ENCODE data around the gene OSBP. TPM values are rescaled to one million over a fixed set of nuclear protein-coding genes. Genes with fewer than 3 reads are reported as not detected.

Gene OSBP
- total RNA-seq, 1 donor from 2014 or later, result 16.7 TPM

DNA sequence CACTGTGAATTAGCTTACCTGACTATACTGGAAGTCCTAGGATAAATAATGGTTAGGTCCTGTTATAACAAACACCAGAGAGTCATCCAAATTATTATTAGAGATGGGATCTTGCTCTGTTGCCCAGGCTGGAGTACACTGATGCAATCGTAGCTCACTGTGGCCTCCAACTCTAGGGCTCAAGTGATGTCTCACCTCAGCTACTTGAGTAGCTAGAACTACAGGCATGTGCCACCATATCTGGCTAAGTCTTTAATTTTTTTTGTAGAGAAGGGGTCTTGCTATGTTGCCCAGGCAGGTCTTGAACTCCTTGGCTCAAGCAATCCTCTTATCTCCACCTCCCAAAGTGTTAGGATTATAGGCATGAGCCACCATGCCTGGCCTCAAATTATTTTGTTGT is 37.2 kb downstream of the OSBP start:
- Histone ChIP-seq H3K4me3 (no peak overlapping the region), H3K4me1 (no peaks in the 10 kb centered on the region), H3K27ac (no peak overlapping the region), H3K36me3 (peaks cover 61 to 88% of the 10 kb centered on the region in 2 donors), H3K27me3 (no peaks in the 10 kb centered on the region), H3K9me3 (no peaks in the 10 kb centered on the region)
- TF ChIP-seq, protein P1, sequence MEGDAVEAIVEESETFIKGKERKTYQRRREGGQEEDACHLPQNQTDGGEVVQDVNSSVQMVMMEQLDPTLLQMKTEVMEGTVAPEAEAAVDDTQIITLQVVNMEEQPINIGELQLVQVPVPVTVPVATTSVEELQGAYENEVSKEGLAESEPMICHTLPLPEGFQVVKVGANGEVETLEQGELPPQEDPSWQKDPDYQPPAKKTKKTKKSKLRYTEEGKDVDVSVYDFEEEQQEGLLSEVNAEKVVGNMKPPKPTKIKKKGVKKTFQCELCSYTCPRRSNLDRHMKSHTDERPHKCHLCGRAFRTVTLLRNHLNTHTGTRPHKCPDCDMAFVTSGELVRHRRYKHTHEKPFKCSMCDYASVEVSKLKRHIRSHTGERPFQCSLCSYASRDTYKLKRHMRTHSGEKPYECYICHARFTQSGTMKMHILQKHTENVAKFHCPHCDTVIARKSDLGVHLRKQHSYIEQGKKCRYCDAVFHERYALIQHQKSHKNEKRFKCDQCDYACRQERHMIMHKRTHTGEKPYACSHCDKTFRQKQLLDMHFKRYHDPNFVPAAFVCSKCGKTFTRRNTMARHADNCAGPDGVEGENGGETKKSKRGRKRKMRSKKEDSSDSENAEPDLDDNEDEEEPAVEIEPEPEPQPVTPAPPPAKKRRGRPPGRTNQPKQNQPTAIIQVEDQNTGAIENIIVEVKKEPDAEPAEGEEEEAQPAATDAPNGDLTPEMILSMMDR (IDR thresholded peaks at IDR 0.05), result no peak
- DNase-seq (ENCODE audit: low spot score in 2 of 2), result no peak
- intact Hi-C loops (cut with DNase I), result no loop called here

DNA sequence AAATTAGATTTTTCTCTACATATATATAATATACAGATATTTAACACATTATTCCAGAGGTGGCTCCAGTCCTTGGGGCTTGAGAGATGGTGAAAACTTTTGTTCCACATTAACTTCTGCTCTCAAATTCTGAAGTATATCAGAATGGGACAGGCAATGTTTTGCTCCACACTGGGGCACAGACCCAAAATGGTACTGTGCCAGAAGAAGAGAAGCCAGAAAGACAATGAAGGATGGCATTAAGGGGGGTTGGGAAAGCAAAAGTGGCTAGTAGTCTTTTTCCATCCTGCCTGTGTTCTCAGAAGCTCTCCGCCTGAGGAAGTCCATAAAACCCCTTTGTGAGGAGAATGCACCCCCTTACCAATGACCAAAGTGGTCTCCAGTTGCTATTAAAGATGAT is 40.1 kb downstream of the OSBP start:
- DNase-seq (ENCODE audit: low spot score in 2 of 2), result no peak
- no peak overlapping the region for H3K4me3 ChIP-seq
- TF ChIP-seq, protein P1 (IDR thresholded peaks at IDR 0.05), result no peak
- no peak overlapping the region for H3K27ac ChIP-seq
- no peaks in the 10 kb centered on the region for H3K27me3 ChIP-seq
- no peaks in the 10 kb centered on the region for H3K4me1 ChIP-seq
- H3K9me3 ChIP-seq, result no peaks in the 10 kb centered on the region
- intact Hi-C loops (cut with DNase I), result no loop called here
- peaks cover 52 to 64% of the 10 kb centered on the region in 2 donors for H3K36me3 ChIP-seq

DNA sequence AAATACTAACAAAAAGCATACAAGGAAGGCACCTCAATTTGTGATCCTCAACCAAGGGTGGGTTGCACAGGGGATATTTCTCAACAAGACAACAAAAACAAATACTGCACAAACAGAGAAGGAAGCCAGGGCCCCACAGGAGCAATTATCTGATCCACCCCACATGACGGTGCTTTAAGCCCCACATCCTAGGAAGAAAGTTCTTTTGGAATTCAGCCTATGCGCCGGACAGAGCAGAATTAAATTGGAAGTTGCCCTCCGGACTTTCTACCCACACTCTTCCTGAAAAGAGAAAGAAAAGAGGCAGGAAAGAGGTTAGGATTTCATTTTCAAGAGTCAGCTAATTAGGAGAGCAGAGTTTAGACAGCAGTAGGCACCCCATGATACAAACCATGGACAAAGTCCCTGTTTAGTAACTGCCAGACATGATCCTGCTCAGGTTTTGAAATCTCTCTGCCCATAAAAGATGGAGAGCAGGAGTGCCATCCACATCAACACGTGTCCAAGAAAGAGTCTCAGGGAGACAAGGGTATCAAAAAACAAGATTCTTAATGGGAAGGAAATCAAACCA is 40.6 kb downstream of the OSBP start:
- no peaks in the 10 kb centered on the region for H3K4me1 ChIP-seq
- no peaks in the 10 kb centered on the region for H3K27me3 ChIP-seq
- TF ChIP-seq, protein P1 (IDR thresholded peaks at IDR 0.05), result no peak
- no peaks in the 10 kb centered on the region for H3K9me3 ChIP-seq
- no peak overlapping the region for H3K4me3 ChIP-seq
- H3K27ac ChIP-seq, result peak overlapping the region; percentile 24 to 57
- intact Hi-C loops (cut with DNase I), result loop anchor here (5.0 kb wide), 1 partner anchor 38 kb away; no protein-coding TSS in a partner anchor
- no peak for DNase-seq (ENCODE audit: low spot score in 2 of 2)
- peaks cover 47 to 59% of the 10 kb centered on the region in 2 donors for H3K36me3 ChIP-seq

DNA sequence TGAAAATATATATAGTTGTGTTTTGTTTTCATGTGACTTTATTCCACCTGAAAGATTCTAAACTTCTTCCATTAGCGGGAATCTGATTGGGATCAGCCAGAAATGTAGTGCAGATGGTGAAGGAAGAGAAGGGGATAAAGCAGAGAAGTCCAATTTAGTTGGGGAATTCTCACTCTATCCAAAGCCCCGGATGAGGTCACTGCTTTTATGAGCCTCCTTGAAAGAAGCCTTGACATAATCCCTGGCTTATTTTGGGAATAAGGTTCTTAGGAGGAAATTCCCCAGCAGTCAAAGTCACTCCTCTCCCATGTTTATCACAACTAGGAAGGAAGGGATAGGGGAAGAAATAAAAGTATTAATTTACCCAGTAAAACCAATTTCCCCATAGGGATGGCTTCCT is 41.1 kb downstream of the OSBP start:
- TF ChIP-seq, protein P1 (IDR thresholded peaks at IDR 0.05), result no peak
- no peaks in the 10 kb centered on the region for H3K27me3 ChIP-seq
- H3K36me3 ChIP-seq, result peaks cover 42 to 53% of the 10 kb centered on the region in 2 donors
- DNase-seq (ENCODE audit: low spot score in 2 of 2), result no peak
- H3K27ac ChIP-seq, result peak overlapping the region; percentile 24 to 57
- H3K9me3 ChIP-seq, result no peaks in the 10 kb centered on the region
- intact Hi-C loops (cut with DNase I), result loop anchor here (5.0 kb wide), 1 partner anchor 37 kb away; no protein-coding TSS in a partner anchor
- H3K4me3 ChIP-seq, result no peak overlapping the region
- H3K4me1 ChIP-seq, result no peaks in the 10 kb centered on the region

DNA sequence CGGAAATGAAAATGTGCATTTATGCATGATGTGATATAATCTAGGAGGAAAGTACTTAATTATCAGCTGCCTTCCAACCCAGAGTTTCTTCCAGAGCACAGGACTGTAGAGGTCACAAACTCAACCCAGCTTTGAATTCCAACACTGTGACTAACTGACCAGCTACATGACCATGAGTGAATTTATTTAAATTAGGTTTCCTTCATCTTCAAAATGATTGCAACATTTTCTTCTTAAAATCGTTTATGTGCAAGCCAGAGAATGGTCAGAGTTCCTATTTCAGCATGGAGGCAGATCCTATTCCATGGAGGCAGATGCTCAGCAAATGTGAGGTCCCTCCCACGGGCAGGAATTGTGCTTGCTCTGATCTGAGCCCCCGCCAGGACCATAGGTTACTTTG is 42.4 kb downstream of the OSBP start:
- Histone ChIP-seq H3K27me3 (no peaks in the 10 kb centered on the region), H3K9me3 (no peaks in the 10 kb centered on the region), H3K4me1 (no peaks in the 10 kb centered on the region), H3K27ac (no peak overlapping the region), H3K4me3 (no peak overlapping the region), H3K36me3 (peaks cover 31 to 41% of the 10 kb centered on the region in 2 donors)
- TF ChIP-seq, protein P1 (IDR thresholded peaks at IDR 0.05), result no peak
- intact Hi-C loops (cut with DNase I), result loop anchor here (5.0 kb wide), 1 partner anchor 36 kb away; no protein-coding TSS in a partner anchor
- no peak for DNase-seq (ENCODE audit: low spot score in 2 of 2)

Measured in ascending aorta (tissue), 2 donors.